ENCODE results near the gene TEX13D.

GRCh38 chrX:124328765-124329164, 3.7 kb upstream of the TEX13D start:
- TF ChIP-seq CTCF (conservative IDR thresholded peaks at IDR 0.05; ENCODE audit: low read length) (no peak), EZH2phosphoT487 (IDR thresholded peaks at IDR 0.05; ENCODE audit: borderline replicate concordance, low read depth, low read length) (no peak)
